T follicular helper cell (primary cell): ENCODE results near the gene S100A8.
"Not testable (repeated sequence)": the region's sequence is repeated elsewhere in the genome, so short reads cannot be mapped to it uniquely, and the experiment has no call there.

Source experiments
- DNase-seq: peaks from one replicate; pipeline ENCODE4 v3.0.0-alpha.2; 2020; ENCODE audit warnings: low read depth

The S100A8 gene

GRCh38 chr1:153347856-153348255, 43.0 kb downstream of the S100A8 start:
- DNase-seq, result no peak

- DNase-seq, result not testable (repeated sequence)
Measured at GRCh38 chr1:153347049-153347448, 43.8 kb downstream of the S100A8 start.

- no peak for DNase-seq
Measured at GRCh38 chr1:153346077-153346723, 44.7 kb downstream of the S100A8 start.

GRCh38 chr1:153345187-153346076, 45.4 kb downstream of the S100A8 start:
- no peak for DNase-seq

- DNase-seq, result no peak
Measured at GRCh38 chr1:153344718-153345025, 46.2 kb downstream of the S100A8 start.

GRCh38 chr1:153343811-153344717, 46.8 kb downstream of the S100A8 start:
- DNase-seq, result no peak

GRCh38 chr1:153343040-153343681, 47.7 kb downstream of the S100A8 start:
- DNase-seq, result no peak

- DNase-seq, result no peak
Measured at GRCh38 chr1:153342178-153342577, 48.7 kb downstream of the S100A8 start.

- DNase-seq, result no peak
Measured at GRCh38 chr1:153341431-153341934, 49.4 kb downstream of the S100A8 start.

- DNase-seq, result no peak
Measured at GRCh38 chr1:153340356-153340755, 50.5 kb downstream of the S100A8 start.
